Panc1 (cell line): ENCODE data around the gene ZSCAN2. TPM values are rescaled to one million over a fixed set of nuclear protein-coding genes. Genes with fewer than 3 reads are reported as not detected.
A peak's percentile ranks its signal among the peaks of the same experiment; 100 is the strongest.

ENCODE experiments used
- ATAC-seq: fragments of 200-7000 bp; cut with Tn5 transposase; 2 replicates; pipeline ENCODE4 v1.9.1; 2020; ENCODE audit warnings: mild to moderate bottlenecking, moderate library complexity
- BruUV-seq: library from RNA; stranded (reverse); fragments of 400-500 nt; replicated peaks from 2 replicates; lab custom pipeline; 2021; lab: Mats Ljungman, UMichigan
- CTCF ChIA-PET: fragments of 300-600 bp; sonication (Branson Sonifier 250); formaldehyde crosslinking; loops from one replicate; lab custom pipeline; 2022; ENCODE audit warnings: antibody characterized with exemption; lab: Charles Lee
- POLR2A ChIA-PET: fragments of 300-600 bp; sonication (Branson Sonifier 250); formaldehyde crosslinking; loops from one replicate; lab custom pipeline; 2022; ENCODE audit warnings: antibody characterized with exemption; lab: Charles Lee
- DNase-seq: peaks from one replicate; pipeline ENCODE4 v3.0.0-alpha.2; 2010; ENCODE audit warnings: low read depth, low spot score
- H3K27ac ChIP-seq: 2 replicates; pipeline ENCODE4 v1.5.1; 2011; ENCODE audit warnings: mild to moderate bottlenecking, low read length, inconsistent platforms
- H3K27me3 ChIP-seq: fragments of 200-500 bp; sonication (Bioruptor generic); 2 replicates; pipeline ENCODE4 v1.6.0; 2014; ENCODE audit warnings: low read length, inconsistent platforms; ENCODE audit not compliant: control insufficient read depth, insufficient read depth
- H3K36me3 ChIP-seq: fragments of 200-500 bp; sonication (Bioruptor generic); 2 replicates; pipeline ENCODE4 v1.5.1; 2014; ENCODE audit warnings: inconsistent platforms, mild to moderate bottlenecking, low read length, moderate library complexity; ENCODE audit not compliant: control insufficient read depth, insufficient read depth
- H3K4me1 ChIP-seq: 2 replicates; pipeline ENCODE4 v1.5.1; 2011; ENCODE audit warnings: inconsistent platforms, mild to moderate bottlenecking, low read length, moderate library complexity; ENCODE audit not compliant: control insufficient read depth, insufficient read depth
- H3K4me3 ChIP-seq, 2 experiments: 2 replicates each; pipeline ENCODE4 v1.5.1; 2011 to 2012; ENCODE audit warnings: low read depth in 2 of 2, low read length in 2 of 2, mild to moderate bottlenecking in 2 of 2, inconsistent platforms in 1 of 2, moderate library complexity in 1 of 2
- H3K9me3 ChIP-seq: fragments of 200-500 bp; sonication (Bioruptor generic); 2 replicates; pipeline ENCODE4 v1.5.1; 2014; ENCODE audit warnings: low read depth, mild to moderate bottlenecking, inconsistent platforms, low read length, moderate library complexity; ENCODE audit not compliant: control insufficient read depth, insufficient read depth
- CTCF ChIP-seq: fragments of 450-650 bp; IDR thresholded peaks from 2 replicates; pipeline ENCODE4 v1.5.1; 2017; ENCODE audit warnings: mild to moderate bottlenecking
- POLR2AphosphoS5 ChIP-seq: IDR thresholded peaks from 2 replicates; pipeline ENCODE4 v1.6.1; 2012; ENCODE audit warnings: mild to moderate bottlenecking, low read depth, low read length, moderate library complexity
- SIN3A ChIP-seq: IDR thresholded peaks from 2 replicates; pipeline ENCODE4 v1.6.1; 2012; ENCODE audit warnings: low read depth, mild to moderate bottlenecking, low read length, moderate library complexity, borderline replicate concordance; ENCODE audit not compliant: insufficient read depth
- TCF7L2 ChIP-seq: IDR thresholded peaks from 2 replicates; pipeline ENCODE4 v1.6.1; 2011; ENCODE audit warnings: mild to moderate bottlenecking, low read depth, low read length, inconsistent platforms
- in situ Hi-C: cut with HindIII; loops from 2 replicates; pipeline ENCODE4 v1.10.0; 2016; ENCODE audit warnings: low sequenced_read_pairs, low pct_unique_long_range_greater_than_20kb
- intact Hi-C: fragments of 100-400 bp; cut with micrococcal nuclease; formaldehyde crosslinking; loops from one replicate; pipeline ENCODE4 v1.10.0; 2022; ENCODE audit not compliant: unreplicated experiment
- total RNA-seq: library from RNA; stranded (reverse); gene quantifications from one replicate; pipeline ENCODE4 v1.2.1, GENCODE V29; 2021; ENCODE audit not compliant: unreplicated experiment
- TF ChIP-seq, protein P1 (sequence below), 2 experiments: IDR thresholded peaks; 2 replicates each; pipeline ENCODE4 v1.6.1; 2011 to 2012; ENCODE audit warnings: low read depth in 2 of 2, control low read depth in 1 of 2, low read length in 1 of 2, mild to moderate bottlenecking in 1 of 2, moderate library complexity in 1 of 2; ENCODE audit not compliant: insufficient read depth in 1 of 2

Gene ZSCAN2
- total RNA-seq, 1 experiment from 2014 or later: 16.8 TPM

- no peak for ATAC-seq
- no peaks in the 10 kb centered on the region for H3K36me3 ChIP-seq
- POLR2A ChIA-PET: interaction anchor here (1.1 kb wide), 1 partner anchor 27 kb away, joined by 3 read pairs; no protein-coding TSS in a partner anchor
- BruUV-seq: no TSS peak
- H3K9me3 ChIP-seq: no peaks in the 10 kb centered on the region
- H3K27ac ChIP-seq: no peak overlapping the region
- CTCF ChIA-PET: interaction anchor here (0.6 kb wide), 2 partner anchors 24 to 34 kb away, joined by 3 to 4 read pairs; no protein-coding TSS in a partner anchor
- H3K27me3 ChIP-seq: no peaks in the 10 kb centered on the region
- no peak overlapping the region for H3K4me3 ChIP-seq
- TF ChIP-seq TCF7L2: no peak
- no peak for TF ChIP-seq SIN3A
- no peak for TF ChIP-seq POLR2AphosphoS5
- no peak for TF ChIP-seq CTCF
- TF ChIP-seq, protein P1, sequence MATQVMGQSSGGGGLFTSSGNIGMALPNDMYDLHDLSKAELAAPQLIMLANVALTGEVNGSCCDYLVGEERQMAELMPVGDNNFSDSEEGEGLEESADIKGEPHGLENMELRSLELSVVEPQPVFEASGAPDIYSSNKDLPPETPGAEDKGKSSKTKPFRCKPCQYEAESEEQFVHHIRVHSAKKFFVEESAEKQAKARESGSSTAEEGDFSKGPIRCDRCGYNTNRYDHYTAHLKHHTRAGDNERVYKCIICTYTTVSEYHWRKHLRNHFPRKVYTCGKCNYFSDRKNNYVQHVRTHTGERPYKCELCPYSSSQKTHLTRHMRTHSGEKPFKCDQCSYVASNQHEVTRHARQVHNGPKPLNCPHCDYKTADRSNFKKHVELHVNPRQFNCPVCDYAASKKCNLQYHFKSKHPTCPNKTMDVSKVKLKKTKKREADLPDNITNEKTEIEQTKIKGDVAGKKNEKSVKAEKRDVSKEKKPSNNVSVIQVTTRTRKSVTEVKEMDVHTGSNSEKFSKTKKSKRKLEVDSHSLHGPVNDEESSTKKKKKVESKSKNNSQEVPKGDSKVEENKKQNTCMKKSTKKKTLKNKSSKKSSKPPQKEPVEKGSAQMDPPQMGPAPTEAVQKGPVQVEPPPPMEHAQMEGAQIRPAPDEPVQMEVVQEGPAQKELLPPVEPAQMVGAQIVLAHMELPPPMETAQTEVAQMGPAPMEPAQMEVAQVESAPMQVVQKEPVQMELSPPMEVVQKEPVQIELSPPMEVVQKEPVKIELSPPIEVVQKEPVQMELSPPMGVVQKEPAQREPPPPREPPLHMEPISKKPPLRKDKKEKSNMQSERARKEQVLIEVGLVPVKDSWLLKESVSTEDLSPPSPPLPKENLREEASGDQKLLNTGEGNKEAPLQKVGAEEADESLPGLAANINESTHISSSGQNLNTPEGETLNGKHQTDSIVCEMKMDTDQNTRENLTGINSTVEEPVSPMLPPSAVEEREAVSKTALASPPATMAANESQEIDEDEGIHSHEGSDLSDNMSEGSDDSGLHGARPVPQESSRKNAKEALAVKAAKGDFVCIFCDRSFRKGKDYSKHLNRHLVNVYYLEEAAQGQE (IDR thresholded peaks at IDR 0.05; ENCODE audit: insufficient read depth in 1 of 2, low read depth in 2 of 2, low read length in 1 of 2): no peak
- DNase-seq: no peak
- intact Hi-C loops: no loop called here
- H3K4me1 ChIP-seq: no peaks in the 10 kb centered on the region
- in situ Hi-C loops: no loop called here
Measured at GRCh38 chr15:84604826-84605553, 4.2 kb downstream of the ZSCAN2 start.

GRCh38 chr15:84605554-84605882, 4.7 kb downstream of the ZSCAN2 start:
- POLR2A ChIA-PET: no interaction called here
- Histone ChIP-seq H3K4me1 (no peaks in the 10 kb centered on the region), H3K27ac (no peak overlapping the region), H3K9me3 (no peaks in the 10 kb centered on the region), H3K36me3 (no peaks in the 10 kb centered on the region), H3K4me3 (no peak overlapping the region), H3K27me3 (no peaks in the 10 kb centered on the region)
- TSS peak; percentile 20 for BruUV-seq
- no peak for DNase-seq
- CTCF ChIA-PET: interaction anchor here (0.6 kb wide), 1 partner anchor 34 kb away, joined by 4 read pairs; no protein-coding TSS in a partner anchor
- intact Hi-C loops: no loop called here
- in situ Hi-C loops: no loop called here
- no peak for TF ChIP-seq POLR2AphosphoS5
- no peak for TF ChIP-seq CTCF
- TF ChIP-seq, protein P1 (IDR thresholded peaks at IDR 0.05; ENCODE audit: insufficient read depth in 1 of 2, low read depth in 2 of 2, low read length in 1 of 2): no peak
- TF ChIP-seq TCF7L2: no peak
- no peak for TF ChIP-seq SIN3A
- ATAC-seq: no peak
